Activated naive CD8-positive, alpha-beta T cell treated with anti-CD3 and anti-CD28 coated beads, Interleukin-2, amount 50 U/mL, for 16 hours (primary cell): Measurements from ENCODE around the gene IFITM1.
"Not testable (repeated sequence)": the region's sequence is repeated elsewhere in the genome, so short reads cannot be mapped to it uniquely, and the experiment has no call there.

Source experiments
- DNase-seq: peaks from one replicate; pipeline ENCODE4 v3.0.0-alpha.2; 2020; ENCODE audit warnings: low read depth, low spot score

The IFITM1 gene

DNA sequence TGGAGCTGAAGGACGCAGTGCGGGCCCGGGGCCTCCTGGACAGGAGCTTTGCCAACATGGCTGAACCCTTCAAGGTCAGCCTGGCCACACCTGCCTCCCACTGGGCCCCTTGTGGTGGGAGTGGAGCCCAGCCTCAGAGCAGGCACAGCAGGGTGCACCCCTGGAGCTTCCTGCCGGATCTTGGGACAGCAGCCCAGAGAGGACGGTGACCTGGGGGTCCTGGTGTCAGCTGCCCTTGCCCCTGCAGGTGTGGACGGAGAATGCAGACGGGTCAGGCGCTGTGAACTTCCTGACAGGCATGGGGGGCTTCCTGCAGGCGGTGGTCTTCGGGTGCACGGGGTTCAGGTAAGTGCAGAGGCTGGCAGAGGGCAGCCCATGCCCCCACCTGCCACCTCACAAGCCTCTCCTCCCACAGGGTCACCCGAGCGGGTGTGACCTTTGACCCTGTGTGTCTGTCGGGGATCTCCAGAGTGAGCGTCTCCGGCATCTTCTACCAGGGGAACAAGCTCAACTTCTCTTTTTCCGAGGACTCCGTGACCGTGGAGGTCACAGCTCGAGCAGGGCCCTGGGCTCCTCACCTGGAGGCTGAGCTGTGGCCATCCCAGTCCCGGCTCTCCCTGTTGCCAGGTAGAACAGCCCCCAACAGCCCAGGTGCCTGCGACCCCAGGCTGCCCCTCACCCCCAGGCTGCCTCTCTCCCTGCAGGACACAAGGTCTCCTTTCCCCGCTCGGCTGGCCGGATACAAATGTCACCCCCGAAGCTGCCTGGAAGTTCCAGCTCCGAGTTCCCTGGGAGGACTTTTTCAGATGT lies 19.8 kb upstream of the IFITM1 start:
- DNase-seq = no peak

DNA sequence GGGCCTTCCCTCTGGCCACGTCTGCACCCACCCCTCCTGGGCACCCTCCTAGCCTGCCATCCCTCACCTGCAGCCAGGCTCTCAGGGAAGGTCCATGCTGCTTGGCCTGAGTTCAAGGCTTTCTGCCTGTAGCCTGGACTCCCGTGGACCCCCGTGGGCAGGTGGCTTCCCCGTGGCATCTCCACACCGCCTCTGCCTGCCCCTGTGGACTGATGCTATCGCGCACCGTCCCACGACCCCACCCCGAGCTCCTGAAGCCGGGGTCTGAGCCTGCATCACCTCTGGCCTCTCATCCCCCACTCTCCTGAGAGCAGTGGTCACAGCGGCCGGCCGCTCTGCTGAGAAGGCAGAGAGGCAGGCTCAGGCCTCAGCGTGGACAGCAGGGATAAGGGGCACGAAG lies 19.1 kb upstream of the IFITM1 start:
- DNase-seq = no peak

DNA sequence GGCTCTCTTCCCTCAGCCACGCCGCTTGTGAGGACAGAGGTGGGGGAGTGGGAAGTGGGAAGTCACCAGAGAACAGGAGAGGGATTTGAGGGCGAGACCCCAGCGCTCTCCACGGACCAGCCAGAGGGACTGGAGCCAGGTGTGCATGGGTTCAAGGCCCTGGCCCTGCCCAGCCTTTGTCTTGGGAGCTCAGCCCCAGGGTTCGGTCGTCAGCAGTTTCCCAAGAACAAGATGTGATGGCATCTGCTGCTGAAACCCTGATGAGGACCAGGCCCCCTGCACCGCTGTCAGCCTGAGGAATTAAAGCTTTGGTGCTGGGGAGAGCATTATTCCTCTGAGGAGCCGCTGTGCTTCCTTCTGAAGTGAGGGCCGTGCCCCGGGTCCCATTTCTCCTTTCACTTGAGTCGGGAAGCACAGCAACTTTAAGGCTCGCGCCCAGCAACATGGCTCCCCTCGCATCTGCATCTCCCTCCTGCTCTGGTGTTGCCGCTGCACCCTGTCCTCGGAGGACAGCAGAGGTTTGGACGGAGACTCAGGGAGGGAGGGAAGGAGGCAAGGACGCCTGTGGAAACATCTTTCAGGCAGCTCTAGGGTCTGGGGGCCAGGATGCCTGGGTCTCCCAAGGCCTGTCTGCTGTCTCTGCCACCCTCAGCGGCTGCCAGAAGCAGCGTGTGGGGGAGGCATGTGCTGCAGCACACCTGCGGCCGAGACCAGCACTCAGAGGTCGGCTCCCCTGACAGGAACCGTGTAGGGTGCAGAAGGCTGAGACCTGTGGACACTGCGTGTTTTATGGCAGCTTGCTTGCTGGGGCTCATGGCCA lies 18.3 kb upstream of the IFITM1 start:
- no peak for DNase-seq

DNA sequence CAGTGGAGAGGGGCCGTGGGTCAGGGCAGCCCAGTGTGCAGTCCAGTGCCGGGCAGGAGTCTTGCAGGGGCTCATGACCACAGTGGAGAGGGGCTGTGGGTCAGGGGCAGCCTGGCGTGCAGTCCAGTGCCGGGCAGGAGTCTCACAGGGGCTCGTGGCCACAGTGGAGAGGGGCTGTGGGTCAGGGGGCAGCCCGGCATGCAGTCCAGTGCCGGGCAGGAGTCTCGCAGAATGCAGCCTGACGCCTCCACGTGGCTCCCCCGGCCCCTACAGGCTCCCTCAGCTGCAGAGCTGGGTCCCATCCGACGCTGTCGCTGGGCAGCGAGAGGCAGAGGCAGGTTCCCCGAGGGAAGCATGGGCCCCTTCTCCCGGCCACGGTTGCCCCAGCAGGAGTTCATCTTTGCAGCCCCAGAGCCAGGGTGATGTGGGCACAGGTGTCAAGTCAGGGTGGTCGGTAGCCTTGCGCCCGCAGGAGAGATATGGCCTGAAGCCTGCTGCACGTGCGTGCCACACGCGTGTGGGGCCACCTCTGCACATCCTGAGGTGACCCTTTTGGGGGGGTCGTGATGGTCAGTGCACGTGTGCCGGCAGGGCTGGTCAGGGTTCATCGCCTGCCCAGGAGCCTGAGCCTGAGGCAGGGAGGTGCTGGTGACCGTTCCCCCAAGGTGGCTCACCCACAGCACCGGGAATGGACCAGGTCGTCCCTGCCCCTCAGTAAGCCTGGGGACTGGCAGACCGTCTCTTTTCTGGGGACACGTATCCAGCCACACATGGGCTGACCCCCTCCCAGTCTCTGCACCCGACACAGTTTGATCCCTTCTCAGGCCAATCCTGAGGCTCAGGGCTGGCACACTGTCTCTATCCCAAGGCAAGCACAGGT lies 17.4 kb upstream of the IFITM1 start:
- DNase-seq = no peak

DNA sequence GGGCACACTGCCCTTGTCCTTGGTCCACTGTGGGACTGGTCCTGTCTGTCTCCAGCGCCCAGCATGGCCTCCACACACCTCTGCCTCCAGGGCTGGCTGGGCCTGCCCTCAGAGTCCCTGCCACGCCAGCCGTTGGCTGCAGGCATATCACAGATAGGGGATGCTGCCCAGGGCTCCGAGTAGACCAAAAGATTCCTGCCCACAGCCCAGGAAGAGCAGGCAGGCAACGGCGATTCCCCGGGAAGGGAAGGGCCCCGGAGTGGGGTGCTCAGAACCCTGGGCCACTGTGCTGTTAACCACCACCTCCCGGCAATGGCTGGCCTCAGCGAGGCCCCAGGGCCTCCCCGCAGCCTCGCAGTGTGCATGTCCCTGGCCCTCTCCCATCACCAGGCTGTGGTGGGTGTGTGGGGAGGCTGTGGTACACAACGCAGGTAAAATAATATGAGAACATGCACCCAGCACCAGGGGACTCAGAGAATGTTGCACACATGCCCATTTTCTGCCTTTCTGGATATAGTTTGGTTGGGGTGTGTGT lies 16.7 kb upstream of the IFITM1 start:
- DNase-seq = no peak

DNA sequence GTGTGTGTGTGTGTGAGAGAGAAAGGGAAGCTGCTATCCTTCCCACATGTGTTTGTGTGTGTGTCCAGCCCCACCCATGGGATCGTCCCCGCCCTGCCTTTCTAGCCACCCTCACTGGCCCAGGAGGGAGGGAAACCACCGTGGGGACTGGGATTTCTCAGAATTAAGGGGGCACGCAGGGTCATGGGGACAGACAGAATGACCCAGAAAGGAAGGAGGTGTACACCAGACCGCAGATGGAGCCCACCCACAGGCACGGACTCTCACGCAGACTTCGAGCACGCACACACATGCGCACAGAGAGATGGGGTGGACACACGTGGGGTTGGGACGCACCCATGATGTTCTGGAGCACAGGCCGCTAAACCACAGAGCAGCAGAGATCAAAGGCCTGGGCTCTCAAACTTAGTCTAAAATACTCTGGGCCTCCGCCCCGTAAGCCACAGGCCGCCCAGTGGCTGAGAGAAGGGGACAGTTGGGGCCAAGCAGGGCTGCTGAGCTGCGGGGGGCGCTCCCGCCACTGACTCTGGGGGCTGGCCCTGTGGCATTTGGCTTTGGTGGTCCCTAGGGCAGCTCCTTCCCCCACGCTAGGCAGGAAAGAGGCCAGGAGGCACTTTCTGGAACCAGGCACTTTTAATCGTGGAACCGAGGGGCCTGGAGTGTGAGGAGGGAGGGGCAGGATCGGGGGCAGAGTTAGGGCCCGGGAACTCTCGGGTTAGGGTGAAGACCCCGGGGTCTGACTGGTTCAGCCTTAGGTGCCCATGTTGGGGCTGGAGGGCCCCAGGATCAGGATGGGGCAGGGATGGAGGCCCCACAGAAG lies 16.0 kb upstream of the IFITM1 start:
- DNase-seq = no peak

DNA sequence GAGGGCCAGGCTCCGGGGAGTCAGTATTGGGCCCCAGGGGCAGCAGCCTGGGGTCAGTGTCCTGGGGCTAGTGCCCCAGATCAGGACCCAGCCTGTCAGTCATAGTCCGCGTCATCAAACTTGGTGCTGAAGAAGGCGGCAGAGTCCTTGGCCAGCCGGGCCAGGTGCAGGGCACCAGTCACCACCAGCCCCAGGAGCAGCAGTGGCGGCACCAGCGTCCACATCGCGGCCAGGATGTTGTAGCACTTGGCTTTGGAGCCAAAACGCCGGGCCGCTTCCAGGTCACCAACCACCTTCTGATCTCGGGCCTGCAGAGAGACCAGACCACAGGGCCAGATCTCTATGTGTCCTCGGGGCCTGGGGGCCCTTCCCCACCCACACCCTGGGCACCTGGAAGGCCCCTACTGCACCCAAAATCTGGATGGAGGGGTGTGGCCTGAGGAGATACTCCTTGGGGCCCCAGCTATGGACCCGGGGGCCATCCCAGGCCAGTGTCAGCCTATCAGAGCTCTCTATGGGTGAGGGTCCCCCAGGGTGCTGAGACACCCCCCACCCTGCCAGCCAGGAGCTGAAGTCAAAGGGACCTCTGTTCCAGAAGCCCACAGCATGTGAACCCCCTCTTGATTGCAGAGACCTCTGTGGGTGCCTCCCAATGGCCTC lies 15.3 kb upstream of the IFITM1 start:
- DNase-seq = no peak

DNA sequence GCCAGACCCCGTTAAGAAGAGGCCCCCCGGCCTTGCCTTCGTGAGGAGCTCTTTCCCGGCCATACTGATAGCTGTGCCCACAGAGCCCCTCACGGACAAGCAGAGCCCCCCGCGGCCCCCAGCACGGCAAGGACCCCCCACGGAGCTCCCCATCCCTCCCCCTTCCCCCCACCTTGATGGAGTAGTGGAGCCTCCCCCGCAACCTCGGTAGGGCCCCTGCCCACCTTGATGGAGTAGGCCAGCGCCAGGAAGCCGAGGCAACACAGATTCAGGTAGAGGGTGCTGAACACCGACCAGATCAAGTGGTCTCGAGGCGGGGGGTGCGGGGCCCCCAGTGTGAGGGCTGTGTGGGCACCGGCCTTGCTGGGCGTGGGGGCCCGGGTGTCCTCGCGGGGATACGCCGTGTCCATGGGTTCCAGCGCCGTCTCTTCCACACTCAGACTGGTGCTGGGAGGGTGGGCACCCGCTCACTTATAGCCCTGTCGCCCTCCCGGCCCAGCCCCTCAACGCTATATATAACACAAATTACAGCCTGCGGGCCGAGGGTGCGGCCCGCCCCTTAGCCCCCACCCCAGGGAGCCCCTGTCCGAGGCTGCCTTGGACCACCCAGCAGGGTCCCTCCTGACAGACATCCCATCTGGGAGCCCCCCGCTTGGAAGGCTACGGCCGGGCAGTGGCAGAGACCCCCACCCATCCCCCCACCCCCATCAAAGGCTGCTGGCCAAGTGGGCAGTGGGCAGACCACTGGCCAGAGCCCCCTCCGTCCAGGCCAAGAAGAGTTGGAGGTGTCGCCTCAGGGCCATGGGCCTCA lies 14.6 kb upstream of the IFITM1 start, which contains the start of gene IFITM5:
IFITM5 (minus strand) TSS at position 446 of the 811 bp plus-strand sequence; CDS start at position 410, 36 bp downstream.
- DNase-seq = no peak

DNA sequence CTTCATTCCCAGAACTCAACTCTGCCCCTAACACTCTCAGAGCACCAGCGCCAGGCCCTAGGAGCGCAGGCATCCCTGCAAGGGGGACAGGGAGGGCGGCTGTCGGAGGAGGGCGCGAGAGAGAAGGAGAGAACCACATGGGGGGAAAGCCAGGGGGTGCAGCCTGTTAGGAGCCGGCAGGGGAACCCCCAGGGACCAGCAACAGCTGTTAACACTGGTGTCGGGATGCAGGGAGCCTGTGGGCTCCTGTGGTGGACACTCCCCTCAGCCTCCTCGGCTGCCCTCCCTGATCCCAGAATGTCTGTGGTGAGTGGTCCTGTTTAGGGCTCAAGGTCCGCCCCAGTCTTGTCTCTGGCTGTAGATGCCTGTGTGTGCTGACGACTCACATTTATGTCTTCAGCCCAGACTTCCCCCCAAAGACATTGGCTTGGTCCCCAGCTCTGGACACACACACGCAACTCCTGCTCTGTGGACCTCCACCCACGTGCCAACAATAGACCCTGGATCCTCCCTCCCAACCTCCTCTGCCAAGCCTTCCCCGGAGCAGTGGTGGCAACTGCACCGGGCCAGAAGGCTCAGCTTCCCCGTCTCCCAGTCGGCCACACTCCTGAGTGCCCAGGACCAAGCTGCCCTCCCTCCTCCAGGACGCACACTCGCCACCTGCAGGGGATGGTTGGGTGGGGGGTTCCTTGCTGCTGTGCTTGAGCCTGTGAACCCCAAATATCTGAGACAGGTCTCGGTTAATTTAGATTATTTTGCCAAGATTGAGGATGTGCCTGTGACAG lies 13.7 kb upstream of the IFITM1 start:
- DNase-seq = no peak

DNA sequence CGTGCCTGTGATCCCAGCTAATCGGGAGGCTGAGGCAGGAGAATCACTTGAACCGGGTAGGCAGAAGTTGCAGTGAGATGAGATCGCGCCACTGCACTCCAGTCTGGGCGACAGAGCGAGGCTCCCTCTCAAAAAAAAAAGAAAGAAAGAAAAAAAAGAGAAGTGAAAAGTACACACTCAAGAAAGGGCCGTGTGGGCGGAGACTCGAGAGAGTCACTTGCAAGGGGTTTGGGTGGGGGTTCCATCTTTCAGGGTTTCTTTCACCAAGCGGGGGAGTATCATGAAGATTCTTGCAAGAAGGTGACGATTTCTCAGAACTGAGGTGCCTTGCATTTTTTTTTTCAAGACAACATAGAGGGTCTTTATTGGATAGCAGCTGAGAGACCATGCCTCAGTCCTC lies 10.5 kb upstream of the IFITM1 start:
- no peak for DNase-seq

DNA sequence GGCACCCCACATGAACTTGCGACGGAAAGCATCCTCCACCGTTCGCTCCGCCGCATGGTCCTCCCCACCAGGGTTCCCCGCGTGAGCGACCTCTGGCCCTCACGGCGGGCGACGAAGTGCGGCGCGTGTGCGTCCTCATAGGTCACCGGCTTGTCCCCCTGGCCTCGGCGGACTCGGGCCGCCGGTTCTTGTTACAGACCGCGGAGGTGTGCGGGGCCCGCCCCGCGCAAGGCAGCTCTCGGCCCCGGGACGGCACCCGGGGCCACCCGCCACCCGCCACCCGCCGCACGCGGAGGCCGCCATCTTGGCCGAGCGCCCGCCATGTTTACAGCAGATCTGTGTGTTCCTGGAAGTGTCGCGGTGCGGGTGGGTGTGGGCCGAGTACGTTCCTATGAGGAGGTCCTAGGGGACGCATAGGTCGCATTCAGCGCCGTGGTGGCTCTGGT lies 9.8 kb upstream of the IFITM1 start:
- no peak for DNase-seq

DNA sequence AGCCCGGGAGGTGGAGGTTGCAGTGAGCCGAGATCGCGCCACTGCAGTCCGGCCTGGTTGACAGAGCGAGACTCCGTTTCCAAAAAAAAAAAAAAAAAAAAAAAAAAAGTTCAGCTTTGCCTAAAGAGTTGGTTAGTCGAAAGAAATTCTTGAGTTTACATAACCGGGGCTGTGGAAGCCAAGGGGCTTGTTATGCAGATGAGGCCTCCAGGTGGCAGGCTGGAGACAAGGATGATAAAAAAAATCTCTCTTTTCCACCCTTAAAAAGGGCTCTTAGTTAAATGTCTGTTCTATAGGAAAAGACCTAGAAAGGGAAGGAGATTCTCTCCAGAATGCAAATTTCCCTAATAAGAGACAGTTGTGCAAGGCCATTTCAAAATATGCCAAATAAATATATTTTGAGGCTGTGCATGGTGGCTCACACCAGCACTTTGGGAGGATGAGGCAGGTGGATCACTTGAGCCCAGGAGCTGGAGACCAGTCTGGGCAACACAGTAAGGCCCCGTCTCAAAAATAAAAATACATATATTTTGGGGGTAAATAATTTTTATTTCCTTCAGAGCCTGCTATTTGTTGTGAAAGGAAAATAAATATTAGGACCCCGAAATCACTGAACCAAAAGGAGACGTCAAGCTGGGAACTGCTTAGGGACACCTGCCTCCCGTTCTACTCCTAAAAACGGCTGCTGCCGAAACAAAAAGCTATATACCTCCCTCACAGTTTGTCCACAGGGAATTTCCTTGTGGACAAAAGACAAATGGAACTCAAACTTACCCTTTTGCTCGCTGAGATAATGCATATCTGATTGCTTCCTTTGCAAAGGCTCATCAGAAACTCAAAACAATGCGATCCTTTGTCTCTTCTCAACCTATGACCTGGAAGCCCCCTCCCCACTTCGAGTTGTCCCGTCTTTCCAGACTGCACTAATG lies 8.7 kb upstream of the IFITM1 start:
- DNase-seq = no peak

DNA sequence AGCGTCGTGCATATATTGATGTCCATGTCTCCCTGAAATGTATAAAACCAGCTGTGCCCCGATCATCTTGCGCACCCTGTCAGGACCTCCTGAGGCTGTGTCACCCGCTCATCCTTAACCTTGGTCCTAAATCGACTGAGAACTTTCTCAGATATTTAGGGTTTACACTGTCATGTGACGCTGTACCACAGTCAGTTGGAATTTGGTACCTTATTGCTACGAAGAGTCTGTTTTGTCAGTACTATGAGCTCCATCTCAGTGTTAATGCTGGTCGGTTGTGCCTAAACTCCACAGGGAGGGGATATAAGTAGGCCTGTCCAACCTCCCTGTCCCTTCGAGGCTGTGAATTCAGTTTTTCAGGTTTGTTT lies 8.0 kb upstream of the IFITM1 start:
- no peak for DNase-seq

DNA sequence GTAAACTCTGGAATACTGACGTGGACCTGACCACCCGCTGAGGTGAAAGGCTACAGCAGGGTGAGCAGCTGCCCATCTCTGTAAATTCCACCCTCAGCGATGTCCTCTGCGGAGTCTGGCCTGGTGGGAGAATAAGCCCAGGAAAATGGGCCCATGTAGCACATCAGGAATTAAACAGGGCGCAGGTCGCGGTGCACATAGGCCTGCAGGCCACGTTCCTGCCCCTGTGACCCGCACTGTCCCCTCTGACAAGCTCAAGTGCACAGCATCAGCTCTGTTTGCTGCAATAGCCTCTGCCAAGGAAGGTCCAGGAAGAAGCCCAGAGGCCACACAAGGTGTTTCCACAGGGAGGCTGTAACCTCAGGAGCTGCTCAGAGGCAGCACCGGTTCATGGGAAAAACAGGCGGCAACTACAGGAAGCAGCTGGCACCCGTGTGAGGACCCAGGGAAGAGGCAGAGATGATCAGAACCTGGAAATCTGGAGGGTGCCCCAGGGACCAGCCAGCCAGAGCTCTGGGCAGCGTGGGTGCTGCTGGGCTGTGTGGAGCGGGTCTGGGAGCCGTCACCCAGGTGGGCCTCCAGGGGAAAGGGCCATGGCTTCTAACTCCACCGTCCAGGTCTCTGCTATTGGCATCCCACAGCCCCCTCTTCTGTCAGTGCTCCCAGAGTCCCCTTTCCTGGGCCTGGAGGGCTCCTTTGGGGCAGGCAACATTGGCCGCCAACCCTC lies 7.0 kb upstream of the IFITM1 start:
- no peak for DNase-seq

DNA sequence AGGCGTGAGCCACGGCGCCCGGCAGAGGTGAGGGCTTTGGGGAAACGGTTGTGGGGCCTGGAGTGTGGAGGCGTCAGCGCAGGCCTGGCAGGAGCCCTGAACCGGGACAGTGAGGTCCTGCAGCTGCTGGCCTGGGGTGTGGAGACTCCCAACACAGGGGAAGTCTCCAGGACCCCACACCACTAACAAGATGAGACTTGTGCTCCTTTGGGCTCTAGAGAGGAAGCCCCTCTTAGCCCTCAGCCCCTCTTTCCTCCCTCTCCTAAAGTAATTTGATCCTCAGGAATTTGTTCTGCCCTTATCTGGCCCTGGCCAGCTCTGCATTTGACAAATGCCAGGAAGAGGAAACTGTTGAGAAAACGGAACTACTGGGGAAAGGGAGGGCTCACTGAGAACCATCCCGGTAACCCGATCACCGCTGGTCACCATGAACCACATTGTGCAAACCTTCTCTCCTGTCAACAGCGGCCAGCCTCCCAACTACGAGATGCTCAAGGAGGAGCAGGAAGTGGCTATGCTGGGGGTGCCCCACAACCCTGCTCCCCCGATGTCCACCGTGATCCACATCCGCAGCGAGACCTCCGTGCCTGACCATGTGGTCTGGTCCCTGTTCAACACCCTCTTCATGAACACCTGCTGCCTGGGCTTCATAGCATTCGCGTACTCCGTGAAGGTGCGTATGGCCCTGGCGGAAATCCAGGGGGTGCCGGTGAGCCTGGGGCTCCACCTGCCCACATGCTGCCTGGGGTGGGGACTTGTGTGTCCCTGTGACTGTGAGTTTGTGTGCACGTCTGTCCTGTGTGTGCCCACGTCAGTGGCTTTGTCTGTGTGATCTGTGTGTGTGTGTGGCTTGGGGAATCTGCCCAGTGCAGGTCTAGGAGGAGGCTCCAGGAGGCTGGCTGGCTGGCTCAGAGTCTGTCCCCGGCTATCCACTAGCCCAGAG lies 5.8 kb upstream of the IFITM1 start, which contains the start of gene IFITM2:
IFITM2 (plus strand) TSS at position 51 of the 943 bp plus-strand sequence; CDS start at position 428, 377 bp downstream.
- DNase-seq = not testable (repeated sequence)
